DMS153 treated with DMSO at 0.1 percent for 48 hours (cell line): ENCODE results near the gene CGB8.
"Not testable (repeated sequence)": the region's sequence is repeated elsewhere in the genome, so short reads cannot be mapped to it uniquely, and the experiment has no call there.

Experiments
- DNase-seq: peaks from one replicate; lab custom pipeline; 2025; ENCODE audit not compliant: unreplicated experiment; lab: John Stamatoyannopoulos, UW

CGB8 gene

GRCh38 chr19:49049011-49049410, at the start of gene CGB8:
TSS of gene CGB8 (minus strand) at chr19:49049111. CDS start at chr19:49048739, 372 bp downstream.
- not testable (repeated sequence) for DNase-seq

GRCh38 chr19:49097453-49098288, 48.8 kb upstream of the CGB8 start:
- DNase-seq: peak; percentile 64

- no peak for DNase-seq
These were observed 45.9 kb upstream of the CGB8 start for GRCh38 chr19:49094505-49095482.

DNA sequence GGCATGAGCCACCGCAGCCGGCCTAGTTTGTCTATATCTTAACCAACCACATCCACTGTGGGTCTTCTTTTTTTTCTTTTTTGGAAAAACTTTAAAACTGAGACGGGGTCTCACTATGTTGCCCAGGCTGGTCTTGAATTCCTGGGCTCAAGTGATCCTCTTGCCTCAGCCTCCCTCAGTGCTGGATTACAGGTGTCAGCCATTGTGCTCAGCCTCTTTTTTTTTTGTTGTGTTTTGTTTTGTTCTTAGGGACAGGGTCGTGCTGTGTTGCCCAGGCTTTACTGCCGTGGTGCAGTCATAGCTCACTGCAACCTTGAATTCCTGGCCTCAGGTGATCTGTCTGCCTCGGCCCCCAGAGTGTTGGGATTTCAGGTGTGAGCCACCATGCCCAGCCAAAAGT, 43.8 kb upstream of the CGB8 start:
- no peak for DNase-seq

GRCh38 chr19:49091391-49092038, 42.6 kb upstream of the CGB8 start:
- no peak for DNase-seq

DNA sequence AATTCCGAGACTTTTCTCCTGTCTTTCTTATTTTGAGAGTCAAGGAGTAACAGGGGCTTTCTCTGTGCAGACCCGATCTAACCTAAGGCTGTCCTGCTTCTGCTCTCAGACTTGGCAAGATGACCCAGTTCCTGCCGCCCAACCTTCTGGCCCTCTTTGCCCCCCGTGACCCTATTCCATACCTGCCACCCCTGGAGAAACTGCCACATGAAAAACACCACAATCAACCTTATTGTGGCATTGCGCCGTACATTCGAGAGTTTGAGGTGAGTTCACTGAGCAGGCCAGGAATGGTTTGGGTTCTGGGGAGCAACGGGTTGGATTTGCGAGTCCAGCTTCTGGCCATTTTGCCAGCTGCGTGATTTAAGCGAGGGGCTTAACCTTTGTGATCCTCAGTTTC, 37.4 kb upstream of the CGB8 start:
- no peak for DNase-seq

- no peak for DNase-seq
These were observed 36.9 kb upstream of the CGB8 start for GRCh38 chr19:49085868-49086232.

- DNase-seq: peak; percentile 97
These were observed 36.3 kb upstream of the CGB8 start, which contains the start of gene SNRNP70 for GRCh38 chr19:49085020-49085867. TSS of gene SNRNP70 (plus strand) at chr19:49085451. CDS start at chr19:49086415, 964 bp downstream.

DNA sequence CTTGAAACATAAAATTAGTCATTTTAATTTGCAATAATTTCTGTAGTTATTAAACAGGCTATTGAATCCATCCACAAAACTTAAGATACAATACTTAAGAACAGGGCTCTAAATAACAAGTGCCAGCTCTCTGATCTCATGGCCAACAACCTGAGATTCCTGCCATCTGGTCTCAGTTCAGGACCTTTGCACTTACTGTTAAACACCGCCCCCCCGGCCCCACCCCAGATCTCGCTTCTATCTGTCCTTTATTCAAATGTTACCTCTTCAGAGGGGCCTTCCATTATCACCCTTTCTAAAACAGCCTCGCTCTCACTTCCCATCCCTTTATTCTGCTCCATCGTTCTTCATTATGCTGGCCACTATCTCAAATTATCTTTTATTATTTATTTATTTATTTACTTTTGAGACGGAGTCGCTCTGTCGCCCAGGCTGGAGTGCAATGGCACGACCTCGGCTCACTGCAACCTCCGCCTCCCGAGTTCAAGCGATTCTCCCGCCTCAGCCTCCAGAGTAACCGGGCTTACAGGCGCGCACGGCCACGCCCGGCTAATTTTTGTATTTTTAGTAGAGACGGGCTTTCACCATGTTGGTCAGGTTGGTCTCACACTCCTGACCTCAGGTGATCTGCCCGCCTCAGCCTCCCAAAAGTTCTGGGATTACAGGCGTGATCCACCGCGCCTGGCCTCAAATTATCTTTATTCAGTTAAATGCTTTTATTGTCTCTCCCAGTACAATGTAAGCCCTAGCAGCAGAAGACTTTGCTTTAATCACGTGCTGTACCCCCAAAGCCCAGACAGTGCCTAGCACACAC, 35.5 kb upstream of the CGB8 start:
- no peak for DNase-seq

- DNase-seq: no peak
These were observed 32.4 kb upstream of the CGB8 start for GRCh38 chr19:49081273-49081672.

DNA sequence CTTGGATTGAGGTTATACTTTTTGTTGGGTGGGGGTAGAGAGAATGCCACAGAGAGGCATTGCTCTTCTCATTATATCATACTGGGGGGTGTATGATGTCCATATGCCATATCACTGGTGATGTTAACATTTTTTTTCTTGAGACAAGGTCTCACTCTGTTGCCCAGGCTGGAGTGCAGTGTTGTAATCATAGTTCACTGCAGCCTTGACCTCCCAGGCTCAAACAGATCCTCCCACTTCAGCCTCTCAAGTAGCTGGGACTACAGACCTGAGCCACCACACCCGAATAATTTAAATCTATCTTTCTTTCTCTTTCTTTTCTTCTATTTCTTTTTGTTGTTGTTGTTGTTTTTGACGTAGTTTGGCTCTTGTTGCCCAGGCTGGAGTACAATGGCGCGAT, 31.5 kb upstream of the CGB8 start:
- DNase-seq: no peak

DNA sequence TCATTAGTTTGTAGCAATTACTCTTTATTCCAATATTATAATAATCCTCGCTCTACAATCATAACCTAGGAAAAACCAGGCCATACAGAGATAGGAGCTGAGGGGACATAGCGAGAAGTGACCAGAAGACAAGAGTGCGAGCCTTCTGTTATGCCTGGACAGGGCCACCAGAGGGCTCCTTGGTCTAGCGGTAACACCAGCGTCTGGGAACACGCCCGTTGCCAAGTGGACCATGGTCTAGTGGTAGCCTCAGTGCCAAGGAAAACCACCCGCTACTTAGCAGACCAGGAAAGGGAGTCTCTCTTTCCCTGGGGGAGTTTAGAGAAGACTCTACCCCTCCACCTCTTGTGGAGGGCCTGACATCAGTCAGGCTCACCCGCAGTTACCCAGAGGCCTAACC, 26.0 kb upstream of the CGB8 start:
- peak; percentile 14 for DNase-seq

DNA sequence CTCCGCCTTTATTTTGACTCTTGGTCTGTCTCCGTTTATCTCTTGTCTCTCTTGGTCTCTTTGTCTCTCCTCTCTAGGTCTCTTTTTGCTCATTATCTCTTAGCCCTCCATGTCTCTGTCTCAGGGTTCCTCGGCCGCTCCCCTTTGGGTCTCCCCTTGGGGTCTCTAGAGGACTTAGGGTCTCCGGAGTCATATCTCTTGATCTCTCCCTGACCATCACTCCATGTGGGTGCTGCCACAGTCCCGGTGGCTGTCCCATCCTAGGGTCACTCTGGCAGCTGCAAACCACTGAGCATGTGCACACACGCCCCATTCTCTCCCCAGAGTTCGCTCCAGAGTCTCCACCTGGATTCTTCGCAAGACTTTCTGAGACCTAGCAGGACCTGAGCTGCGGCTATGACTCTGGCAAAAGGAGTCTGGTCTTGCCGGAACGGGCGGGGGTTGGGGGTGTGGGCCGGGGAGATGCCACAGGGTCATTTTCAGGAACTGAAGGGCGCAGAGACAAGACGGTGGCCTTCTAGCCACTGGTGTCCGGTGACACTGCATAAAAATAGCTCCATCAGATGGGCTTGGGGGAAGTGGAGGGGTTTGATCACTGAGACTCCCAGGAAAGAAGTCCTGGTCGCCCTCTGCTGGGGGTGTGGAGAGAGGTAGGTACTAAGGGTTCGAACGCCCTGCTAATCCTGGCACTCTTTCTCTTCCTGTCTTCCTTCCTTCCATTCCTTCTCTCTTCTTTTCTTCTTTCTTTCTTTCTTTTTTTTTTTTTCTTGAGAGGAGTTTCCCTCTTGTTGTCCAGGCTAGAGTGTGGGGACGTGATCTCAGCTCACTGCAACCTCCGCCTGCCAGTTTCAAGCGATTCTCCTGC, 24.8 kb upstream of the CGB8 start:
- DNase-seq: no peak

DNA sequence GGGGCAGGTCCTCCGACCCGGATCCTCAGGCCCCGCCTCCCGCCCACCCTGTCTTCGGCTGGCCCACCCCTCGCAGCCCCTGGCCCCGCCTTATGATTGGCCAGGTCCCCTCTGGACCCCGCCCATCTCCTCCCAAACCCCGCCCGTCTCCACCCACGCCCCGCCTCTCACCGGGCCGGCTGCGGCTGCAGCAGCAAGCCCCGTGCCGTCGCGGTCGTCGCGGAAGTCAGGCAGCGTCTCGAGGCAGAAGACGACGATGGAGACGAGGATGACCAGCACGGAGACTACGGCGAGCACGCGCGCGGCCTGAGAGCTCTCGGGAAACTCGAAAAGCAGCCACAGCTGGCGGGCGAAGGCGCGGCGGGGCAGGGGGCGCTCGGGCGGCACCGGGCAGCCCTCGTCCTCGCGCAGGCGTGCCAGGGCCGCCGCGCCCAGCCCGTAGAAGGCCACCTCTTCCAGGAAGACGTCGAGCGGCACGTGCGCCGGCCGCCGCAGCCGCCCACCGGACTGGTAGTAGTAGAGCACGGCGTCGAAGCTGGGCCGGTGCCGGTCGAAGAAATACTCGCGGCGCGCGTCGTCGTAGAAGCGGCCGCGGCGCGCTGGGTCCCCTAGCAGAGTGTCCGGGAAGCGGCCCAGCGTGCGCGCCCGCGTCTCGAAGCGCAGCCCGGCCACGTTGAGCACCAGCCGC, 23.1 kb upstream of the CGB8 start:
- DNase-seq: no peak

- DNase-seq: no peak
These were observed 21.5 kb upstream of the CGB8 start for GRCh38 chr19:49070416-49070815.

DNA sequence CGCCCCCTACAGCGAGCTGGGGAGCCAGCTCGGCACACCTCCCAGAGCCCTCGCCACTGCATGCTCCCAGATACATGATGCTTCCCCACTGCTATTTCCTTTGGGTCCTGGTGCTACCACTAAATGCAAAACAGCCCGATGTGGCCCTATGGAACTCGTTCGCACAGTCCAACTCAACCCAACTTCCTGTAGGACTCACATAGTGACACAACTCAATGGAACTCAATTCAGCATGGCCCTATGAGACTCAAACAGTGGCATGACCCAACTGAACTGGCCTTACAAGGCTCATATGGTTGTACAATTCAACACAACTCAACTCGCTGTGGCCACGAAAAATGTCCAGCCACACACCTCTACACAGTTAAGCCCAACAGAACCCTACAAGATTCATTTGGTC, 20.1 kb upstream of the CGB8 start:
- DNase-seq: no peak

DNA sequence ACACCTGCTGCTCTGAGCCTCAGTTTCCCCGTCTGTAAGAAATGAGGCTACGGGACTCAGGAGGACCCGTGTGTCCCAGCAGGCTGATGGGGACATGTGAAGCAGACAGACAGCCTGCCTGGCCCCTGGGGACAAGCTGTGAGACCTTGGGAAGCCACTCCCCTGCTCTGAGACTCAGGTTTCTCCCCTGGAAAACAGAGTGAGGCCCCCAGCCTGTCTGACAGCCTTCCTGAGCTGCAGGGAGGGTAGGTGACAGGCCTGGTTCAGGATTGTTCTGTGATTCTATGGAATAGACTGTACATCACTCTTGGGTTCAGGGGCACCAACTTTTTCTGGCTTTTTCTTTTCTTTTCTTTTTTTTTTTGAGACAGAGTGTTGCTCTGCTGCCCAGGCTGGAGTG, 18.6 kb upstream of the CGB8 start:
- DNase-seq: no peak

DNA sequence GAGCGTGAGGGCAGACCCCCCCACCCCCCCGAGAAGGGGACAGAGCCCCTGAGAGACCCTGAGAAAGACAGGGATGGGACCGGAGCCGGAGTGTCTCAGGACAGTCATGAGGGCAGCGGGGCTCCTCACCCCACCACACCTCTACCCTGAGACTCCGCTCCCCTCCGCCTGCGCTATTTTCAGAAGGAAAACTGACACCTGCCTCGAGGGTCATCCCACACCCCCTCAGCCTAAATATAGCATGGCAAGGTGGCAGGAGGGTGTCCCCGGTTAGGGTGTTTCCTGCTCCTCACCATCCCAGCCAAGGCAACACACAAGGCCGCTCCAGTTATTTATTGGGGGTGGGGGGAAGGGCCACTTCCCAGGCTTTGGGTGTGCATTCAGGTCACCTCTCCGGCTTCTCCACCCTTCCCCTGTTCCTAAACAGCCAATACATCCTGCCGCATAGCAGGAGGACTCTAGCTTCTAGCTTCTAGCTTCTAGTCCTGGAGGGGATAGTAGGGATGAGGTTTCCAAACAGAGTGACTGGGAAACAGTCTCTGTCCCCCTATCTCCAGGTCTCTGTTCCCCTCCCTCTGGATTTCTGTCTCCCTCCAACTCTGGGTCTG, 17.1 kb upstream of the CGB8 start:
- no peak for DNase-seq
